Mesenchymal stem cell (in vitro differentiated cells and primary cell): ENCODE measurements around the gene TTC6.
A peak's percentile ranks its signal among the peaks of the same experiment; 100 is the strongest.

ENCODE experiments used
- DNase-seq: peaks from one replicate; pipeline ENCODE4 v3.0.0-alpha.2; 2013
- H2AFZ ChIP-seq: one replicate; pipeline ENCODE4 v1.6.1; 2013; ENCODE audit warnings: low read depth, mild to moderate bottlenecking, control low read depth, inconsistent platforms, low read length, moderate library complexity
- H2AK5ac ChIP-seq: 2 replicates; pipeline ENCODE4 v1.6.1; 2013; ENCODE audit warnings: low read length, moderate library complexity, mild to moderate bottlenecking, inconsistent platforms; ENCODE audit not compliant: severe bottlenecking
- H2BK120ac ChIP-seq: one replicate; pipeline ENCODE4 v1.6.1; 2013; ENCODE audit warnings: low read depth, mild to moderate bottlenecking, inconsistent platforms, low read length, moderate library complexity
- H2BK12ac ChIP-seq, 2 experiments: one replicate each; pipeline ENCODE4 v1.6.1; 2013; ENCODE audit warnings: inconsistent platforms in 2 of 2, low read length in 2 of 2, mild to moderate bottlenecking in 2 of 2, moderate library complexity in 2 of 2, control low read depth in 1 of 2
- H2BK15ac ChIP-seq: one replicate; pipeline ENCODE4 v1.6.1; 2013; ENCODE audit warnings: mild to moderate bottlenecking, low read depth, inconsistent platforms; ENCODE audit not compliant: poor library complexity, severe bottlenecking
- H2BK5ac ChIP-seq: 2 replicates; pipeline ENCODE4 v1.6.1; 2013; ENCODE audit warnings: low read depth, mild to moderate bottlenecking, low read length, control low read depth, inconsistent platforms; ENCODE audit not compliant: poor library complexity, severe bottlenecking
- H3K14ac ChIP-seq, 2 experiments: one replicate each; pipeline ENCODE4 v1.6.1; 2013; ENCODE audit warnings: inconsistent platforms in 2 of 2, low read length in 2 of 2, control low read depth in 1 of 2, mild to moderate bottlenecking in 1 of 2, moderate library complexity in 1 of 2
- H3K18ac ChIP-seq, 2 experiments: one replicate each; pipeline ENCODE4 v1.6.1; 2013; ENCODE audit warnings: inconsistent platforms in 2 of 2, low read length in 2 of 2, control low read depth in 1 of 2, low read depth in 1 of 2, mild to moderate bottlenecking in 1 of 2
- H3K23ac ChIP-seq, 2 experiments: one replicate each; pipeline ENCODE4 v1.6.1; 2013; ENCODE audit warnings: inconsistent platforms in 2 of 2, low read length in 2 of 2, mild to moderate bottlenecking in 2 of 2, moderate library complexity in 2 of 2, control low read depth in 1 of 2
- H3K27ac ChIP-seq: 2 replicates; pipeline ENCODE4 v1.5.1; 2013; ENCODE audit warnings: mild to moderate bottlenecking, moderate library complexity, low read length, control low read depth, inconsistent platforms; ENCODE audit not compliant: poor library complexity, severe bottlenecking
- H3K27me3 ChIP-seq, 2 experiments: 2 replicates each; pipeline versions ENCODE4 v1.6.1 to v1.7.0; 2013; ENCODE audit warnings: low read length in 2 of 2, mild to moderate bottlenecking in 2 of 2, moderate library complexity in 2 of 2, control low read depth in 1 of 2, inconsistent platforms in 1 of 2; ENCODE audit not compliant: control insufficient read depth in 1 of 2, insufficient read depth in 1 of 2
- H3K36me3 ChIP-seq, 2 experiments: 2 replicates each; pipeline versions ENCODE4 v1.6.1 to v1.7.0; 2013; ENCODE audit warnings: low read length in 2 of 2, control low read depth in 1 of 2, inconsistent platforms in 1 of 2, low read depth in 1 of 2, mild to moderate bottlenecking in 1 of 2; ENCODE audit not compliant: insufficient read depth in 2 of 2, control insufficient read depth in 1 of 2
- H3K4ac ChIP-seq, 2 experiments: one replicate each; pipeline ENCODE4 v1.6.1; 2013; ENCODE audit warnings: inconsistent platforms in 2 of 2, low read length in 2 of 2, mild to moderate bottlenecking in 2 of 2, moderate library complexity in 2 of 2, control low read depth in 1 of 2, low read depth in 1 of 2
- H3K4me1 ChIP-seq: 2 replicates; pipeline ENCODE4 v1.6.1; 2013; ENCODE audit warnings: low read depth, low read length, control low read depth; ENCODE audit not compliant: control insufficient read depth, insufficient read depth
- H3K4me2 ChIP-seq: 2 replicates; pipeline ENCODE4 v1.6.1; 2013; ENCODE audit warnings: low read length, mild to moderate bottlenecking, inconsistent platforms; ENCODE audit not compliant: poor library complexity, severe bottlenecking
- H3K4me3 ChIP-seq, 2 experiments: 2 replicates each; pipeline versions ENCODE4 v1.5.1 to v1.7.0; 2013; ENCODE audit warnings: low read length in 2 of 2, mild to moderate bottlenecking in 2 of 2, control low read depth in 1 of 2, low read depth in 1 of 2; ENCODE audit not compliant: insufficient read depth in 1 of 2
- H3K79me1 ChIP-seq: replicated peaks from 2 replicates; pipeline ENCODE4 v1.6.1; 2013; ENCODE audit warnings: mild to moderate bottlenecking, control low read depth, low read length, inconsistent platforms; ENCODE audit not compliant: poor library complexity, severe bottlenecking
- H3K9ac ChIP-seq: 2 replicates; pipeline ENCODE4 v1.7.0; 2013; ENCODE audit warnings: mild to moderate bottlenecking, low read length, moderate library complexity
- H3K9me3 ChIP-seq: 2 replicates; pipeline ENCODE4 v1.7.0; 2013; ENCODE audit warnings: mild to moderate bottlenecking, low read length; ENCODE audit not compliant: control insufficient read depth
- H4K8ac ChIP-seq: one replicate; pipeline ENCODE4 v1.6.1; 2013; ENCODE audit warnings: inconsistent platforms, mild to moderate bottlenecking, low read length, moderate library complexity
- H4K91ac ChIP-seq: one replicate; pipeline ENCODE4 v1.6.1; 2013; ENCODE audit warnings: mild to moderate bottlenecking, low read length, inconsistent platforms
- WGBS: methylation state at CpG from one replicate; pipeline ENCODE4 v1.1.7; 2013; ENCODE audit warnings: mixed read lengths; 5-methylcytosine and 5-hydroxymethylcytosine counted together

The TTC6 gene

DNA sequence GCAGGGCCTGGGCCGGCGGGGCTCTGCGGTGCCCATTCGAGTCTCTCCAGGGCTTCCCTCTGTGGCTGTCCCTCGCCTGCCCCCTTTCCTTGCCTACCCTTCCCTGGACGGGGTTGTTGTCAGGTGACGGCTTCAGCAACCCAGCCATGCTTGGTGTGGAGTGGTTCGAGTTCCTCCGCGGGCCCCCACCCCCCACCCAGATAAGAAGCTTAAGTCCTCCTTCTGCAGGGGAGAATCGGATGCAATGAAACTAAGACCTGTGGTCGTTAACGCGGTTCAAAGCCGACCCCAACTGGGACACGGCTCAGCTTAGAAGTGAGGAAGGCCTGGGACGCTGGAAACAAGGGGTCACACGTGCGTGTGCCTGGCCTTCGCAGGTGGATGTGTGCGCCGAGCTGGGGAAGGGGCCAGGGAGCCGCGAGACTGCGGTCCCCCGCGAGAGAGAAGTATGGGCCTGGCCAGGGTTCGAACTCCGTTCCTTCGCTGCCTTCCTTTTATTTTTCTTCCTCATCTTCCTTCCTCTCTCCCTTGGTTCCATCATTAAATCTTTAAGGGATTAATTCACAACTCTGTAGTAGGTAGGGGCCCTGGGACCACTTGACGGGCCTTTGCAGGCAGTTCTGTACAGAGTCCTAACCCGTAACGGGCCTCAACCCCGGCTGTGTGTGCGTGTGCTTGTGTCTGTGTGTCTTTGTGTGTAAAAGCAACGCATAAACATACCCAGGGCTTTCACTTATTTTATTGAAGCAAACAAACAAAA is 3.5 kb downstream of the TTC6 start:
- H2BK15ac ChIP-seq: no peak overlapping the region
- 11% methylated on average over 26 of the region's 36 CpGs for WGBS
- H3K18ac ChIP-seq: no peak overlapping the region
- H3K27me3 ChIP-seq: peaks cover 85 to 87% of the 10 kb centered on the region in 2 experiments
- H4K8ac ChIP-seq: no peak overlapping the region
- peaks cover 0 to 2% of the 10 kb centered on the region in 2 experiments for H3K36me3 ChIP-seq
- peak overlapping the region in 1 of 2 experiments; percentile 44 for H3K4me3 ChIP-seq
- no peak overlapping the region for H3K9ac ChIP-seq
- H2AFZ ChIP-seq: no peak overlapping the region
- no peak overlapping the region for H3K14ac ChIP-seq
- no peak for DNase-seq
- H3K4me2 ChIP-seq: peak overlapping the region; percentile 47
- peaks cover 11% of the 10 kb centered on the region for H3K9me3 ChIP-seq
- H2BK120ac ChIP-seq: no peak overlapping the region
- no peak overlapping the region for H4K91ac ChIP-seq
- H2BK12ac ChIP-seq: no peak overlapping the region
- H2BK5ac ChIP-seq: no peak overlapping the region
- no peak overlapping the region for H3K27ac ChIP-seq
- no peak overlapping the region for H3K4ac ChIP-seq
- H3K79me1 ChIP-seq: no peaks in the 10 kb centered on the region
- no peak overlapping the region for H2AK5ac ChIP-seq
- peak overlapping the region in 1 of 2 experiments; percentile 87 for H3K23ac ChIP-seq
- peaks cover 32% of the 10 kb centered on the region for H3K4me1 ChIP-seq

DNA sequence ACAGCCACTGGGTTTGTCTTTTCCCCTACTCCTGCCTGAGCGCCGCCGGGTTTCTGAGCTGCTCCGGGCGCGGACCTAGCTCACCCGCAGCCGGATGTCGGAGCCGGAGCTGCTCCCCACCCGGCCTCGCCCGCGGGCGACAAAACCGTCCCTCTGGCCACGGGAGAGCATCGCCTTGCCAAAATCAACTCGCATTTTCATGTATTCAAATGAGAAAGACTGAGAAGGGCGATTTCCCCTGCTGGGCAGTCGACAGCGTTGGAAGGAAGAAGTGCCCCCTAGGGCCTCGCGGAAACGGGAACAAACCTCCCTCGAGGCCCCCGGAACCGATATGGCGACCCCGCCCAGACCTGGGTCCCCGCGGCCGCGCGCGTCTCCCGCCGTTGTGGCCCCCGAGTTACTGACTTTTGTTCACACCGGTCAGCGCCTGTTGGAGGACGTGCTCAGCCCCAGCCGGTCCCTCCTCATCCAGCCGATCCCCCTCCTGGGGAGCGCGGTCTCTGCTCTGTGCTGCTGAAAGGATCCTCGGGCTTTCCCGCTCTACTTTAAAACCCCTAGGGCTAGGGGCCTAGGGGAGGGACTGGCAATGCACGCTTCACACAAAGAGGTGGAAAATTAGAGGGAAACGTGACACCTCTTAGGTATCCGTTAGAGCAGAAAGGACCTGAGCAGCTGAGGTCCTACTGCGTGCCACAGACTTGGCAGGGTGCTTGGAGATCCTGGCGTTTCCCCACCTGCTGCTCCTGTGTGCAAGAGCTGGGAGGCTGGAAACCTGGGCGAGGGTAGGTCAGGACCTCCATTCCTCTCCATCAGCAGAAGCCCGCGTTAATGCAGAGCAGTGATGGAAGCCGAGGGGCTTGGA is 4.3 kb downstream of the TTC6 start:
- Histone ChIP-seq H3K4ac (no peak overlapping the region), H3K27ac (no peak overlapping the region), H3K4me3 (peak overlapping the region in 1 of 2 experiments; percentile 44), H2BK15ac (no peak overlapping the region), H3K14ac (no peak overlapping the region), H3K18ac (no peak overlapping the region), H3K9ac (no peak overlapping the region), H3K9me3 (peaks cover 14% of the 10 kb centered on the region), H2BK120ac (no peak overlapping the region), H3K36me3 (peaks cover 0 to 2% of the 10 kb centered on the region in 2 experiments), H2AK5ac (no peak overlapping the region), H4K91ac (no peak overlapping the region), H3K27me3 (peaks cover 93 to 95% of the 10 kb centered on the region in 2 experiments), H3K79me1 (no peaks in the 10 kb centered on the region), H2AFZ (no peak overlapping the region), H3K4me2 (peak overlapping the region; percentile 47), H3K4me1 (peaks cover 28% of the 10 kb centered on the region), H4K8ac (no peak overlapping the region), H3K23ac (peak overlapping the region in 1 of 2 experiments; percentile 3), H2BK12ac (no peak overlapping the region), H2BK5ac (no peak overlapping the region)
- DNase-seq: peak; percentile 21
- WGBS: 2% methylated on average over 50 of the region's 57 CpGs

DNA sequence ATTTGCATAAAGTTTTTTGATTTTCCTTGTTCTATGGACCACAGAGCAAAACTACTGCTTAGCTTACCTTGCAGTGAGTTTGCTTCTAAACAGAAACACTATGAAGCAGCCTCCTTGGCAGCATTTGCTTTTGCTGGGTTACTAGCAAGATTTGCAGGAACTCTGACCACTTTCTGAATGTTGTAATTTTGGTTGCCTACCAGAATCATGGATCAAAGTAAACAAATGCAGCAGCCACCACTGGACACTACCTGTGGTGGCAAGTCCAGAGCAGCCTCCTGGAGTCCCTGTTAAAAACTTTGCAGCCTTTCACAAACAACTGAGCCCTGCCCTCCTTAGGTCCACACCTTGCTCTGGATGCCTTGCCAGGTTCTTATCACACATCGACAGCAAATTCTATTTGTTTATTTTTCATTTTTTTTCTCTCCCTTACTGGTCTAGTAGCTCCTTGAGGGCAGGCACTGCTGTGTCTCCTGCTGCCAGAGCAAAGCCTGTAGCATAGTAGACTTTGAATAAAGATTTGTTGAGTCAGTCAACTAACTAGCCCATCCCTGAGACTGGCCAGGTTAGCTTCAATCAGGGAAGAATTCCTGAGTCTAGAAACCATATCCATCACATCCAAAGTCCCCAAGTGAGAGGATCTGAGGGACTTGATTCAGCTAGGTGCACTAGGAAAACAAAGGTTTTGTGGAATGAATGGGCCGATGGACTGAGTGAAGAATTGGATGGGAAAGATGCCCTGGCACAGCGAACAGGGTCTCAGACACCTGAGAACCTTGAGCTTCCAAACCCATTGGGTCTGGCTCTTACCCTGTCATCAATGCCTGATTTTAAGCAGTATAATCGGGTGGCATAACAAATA is 5.7 kb downstream of the TTC6 start:
- H3K4ac ChIP-seq: no peak overlapping the region
- H2BK120ac ChIP-seq: no peak overlapping the region
- H4K91ac ChIP-seq: no peak overlapping the region
- H3K18ac ChIP-seq: no peak overlapping the region
- no peak overlapping the region for H3K14ac ChIP-seq
- no peak overlapping the region for H2BK5ac ChIP-seq
- H3K4me3 ChIP-seq: no peak overlapping the region
- H3K4me1 ChIP-seq: peaks cover 16% of the 10 kb centered on the region
- H3K9me3 ChIP-seq: peaks cover 14% of the 10 kb centered on the region
- H3K23ac ChIP-seq: no peak overlapping the region
- no peak overlapping the region for H2AFZ ChIP-seq
- 65% methylated on average over 4 of the region's 4 CpGs for WGBS
- H2BK15ac ChIP-seq: no peak overlapping the region
- H3K9ac ChIP-seq: no peak overlapping the region
- peaks cover 100% of the 10 kb centered on the region in 2 experiments for H3K27me3 ChIP-seq
- no peak overlapping the region for H3K27ac ChIP-seq
- H2BK12ac ChIP-seq: no peak overlapping the region
- no peak overlapping the region for H4K8ac ChIP-seq
- H3K36me3 ChIP-seq: peaks cover 0 to 2% of the 10 kb centered on the region in 2 experiments
- no peak overlapping the region for H2AK5ac ChIP-seq
- no peaks in the 10 kb centered on the region for H3K79me1 ChIP-seq
- no peak for DNase-seq
- no peak overlapping the region for H3K4me2 ChIP-seq
